Stimulated activated CD4-positive, alpha-beta T cell treated with anti-CD3 and anti-CD28 coated beads, Interleukin-4, amount 100 ng/mL, for 1 hour (primary cell): ENCODE measurements around the gene GRAMD2B.
"Not testable (repeated sequence)": the region's sequence is repeated elsewhere in the genome, so short reads cannot be mapped to it uniquely, and the experiment has no call there.

Experiments
- DNase-seq: peaks from one replicate; pipeline ENCODE4 v3.0.0-alpha.2; 2020

Gene GRAMD2B

GRCh38 chr5:126422994-126423788, at the start of gene GRAMD2B:
Gene GRAMD2B (plus strand): TSS chr5:126423409. CDS start chr5:126423607, 198 bp downstream.
- DNase-seq, result peak; percentile 62

- DNase-seq, result no peak
Observed at GRCh38 chr5:126374109-126374416, 49.1 kb upstream of the GRAMD2B start.

GRCh38 chr5:126376443-126376842, 46.8 kb upstream of the GRAMD2B start:
- DNase-seq, result no peak

GRCh38 chr5:126377424-126377823, 45.8 kb upstream of the GRAMD2B start:
- no peak for DNase-seq

- not testable (repeated sequence) for DNase-seq
Observed at GRCh38 chr5:126380316-126380715, 42.9 kb upstream of the GRAMD2B start.

GRCh38 chr5:126383246-126383645, 40.0 kb upstream of the GRAMD2B start:
- no peak for DNase-seq

GRCh38 chr5:126383776-126384175, 39.4 kb upstream of the GRAMD2B start:
- no peak for DNase-seq

GRCh38 chr5:126384985-126385384, 38.2 kb upstream of the GRAMD2B start:
- no peak for DNase-seq

GRCh38 chr5:126385524-126386502, 37.4 kb upstream of the GRAMD2B start:
- no peak for DNase-seq

- DNase-seq, result no peak
Observed at GRCh38 chr5:126389179-126389578, 34.0 kb upstream of the GRAMD2B start.

- no peak for DNase-seq
Observed at GRCh38 chr5:126390051-126390450, 33.2 kb upstream of the GRAMD2B start.

- no peak for DNase-seq
Observed at GRCh38 chr5:126391386-126391785, 31.8 kb upstream of the GRAMD2B start.

- no peak for DNase-seq
Observed at GRCh38 chr5:126394211-126394788, 28.9 kb upstream of the GRAMD2B start.

GRCh38 chr5:126395198-126395597, 28.0 kb upstream of the GRAMD2B start:
- DNase-seq, result no peak

GRCh38 chr5:126395605-126396004, 27.6 kb upstream of the GRAMD2B start:
- DNase-seq, result no peak

- DNase-seq, result not testable (repeated sequence)
Observed at GRCh38 chr5:126396721-126397120, 26.5 kb upstream of the GRAMD2B start.

- DNase-seq, result no peak
Observed at GRCh38 chr5:126398791-126399190, 24.4 kb upstream of the GRAMD2B start.

GRCh38 chr5:126400621-126401251, 22.5 kb upstream of the GRAMD2B start:
- DNase-seq, result no peak

GRCh38 chr5:126402621-126403555, 20.3 kb upstream of the GRAMD2B start:
- no peak for DNase-seq

- DNase-seq, result no peak
Observed at GRCh38 chr5:126403876-126404275, 19.3 kb upstream of the GRAMD2B start.

- DNase-seq, result no peak
Observed at GRCh38 chr5:126410623-126411022, 12.6 kb upstream of the GRAMD2B start.

GRCh38 chr5:126413856-126414255, 9.4 kb upstream of the GRAMD2B start:
- DNase-seq, result no peak
